Measurements from ENCODE around the gene FOXC2. TPM values are rescaled to one million over a fixed set of nuclear protein-coding genes. Genes with fewer than 3 reads are reported as not detected.
A peak's percentile ranks its signal among the peaks of the same experiment; 100 is the strongest.

Gene FOXC2
- polyA plus RNA-seq, 1 of the 3 experiments (the other 2 are of a cell fraction): 1.3 TPM

- Histone ChIP-seq H3K36me3 (replicated peaks in 1 of 2; ENCODE audit: control insufficient read depth in 1 of 2, insufficient read depth in 2 of 2, low read length in 1 of 2) (peaks cover 0 to 21% of the 10 kb centered on the region in 2 experiments), H3F3A (replicated peaks; ENCODE audit: insufficient read depth) (peaks cover 32% of the 10 kb centered on the region), H3K27ac (ENCODE audit: low read depth in 2 of 2, low read length in 1 of 2) (peak overlapping the region in 1 of 2 experiments; percentile 65; a peak in 1 of 4 replicates), H4K20me1 (ENCODE audit: insufficient read depth) (peaks cover 16% of the 10 kb centered on the region; the same call in 1 of the 2 replicates), H3K4me3 (ENCODE audit: low read depth in 2 of 2, low read length in 1 of 2) (peak overlapping the region in 1 of 2 experiments; percentile 93; a peak in 2 of 4 replicates), H3K27me3 (ENCODE audit: insufficient read depth) (no peaks in the 10 kb centered on the region), H3K4me1 (ENCODE audit: control insufficient read depth in 1 of 2, insufficient read depth in 2 of 2, low read depth in 1 of 2, low read length in 1 of 2) (peaks cover 0 to 31% of the 10 kb centered on the region in 2 experiments; a peak in 2 of 4 replicates), H3K79me2 (ENCODE audit: insufficient read depth) (peaks cover 89% of the 10 kb centered on the region), H2AFZ (ENCODE audit: low read depth) (no peak overlapping the region), H3K9ac (peak overlapping the region; percentile 93), H3K9me3 (no peaks in the 10 kb centered on the region), H3K9me2 (no peaks in the 10 kb centered on the region), H3K4me2 (peak overlapping the region; percentile 77)
- ChIA-PET CTCF (interaction anchor here (1.4 to 1.7 kb wide), 2 partner anchors 492 to 707 kb away, joined by 4 to 5 read pairs; no protein-coding TSS in a partner anchor), POLR2A (no interaction called here)
- TF ChIP-seq SIN3A (IDR thresholded peaks at IDR 0.05; ENCODE audit: borderline replicate concordance, low read depth, low read length) (no peak), RAD21 (IDR thresholded peaks at IDR 0.05; ENCODE audit: low read length) (no peak), EZH2phosphoT487 (IDR thresholded peaks at IDR 0.05; ENCODE audit: borderline replicate concordance, low read depth) (no peak), IRF3 (IDR thresholded peaks at IDR 0.05; ENCODE audit: low read depth, low read length) (no peak), YY1 (IDR thresholded peaks at IDR 0.05; ENCODE audit: low read depth) (no peak), POLR2AphosphoS5 (IDR thresholded peaks at IDR 0.05; ENCODE audit: low read depth, low read length) (no peak), RXRA (IDR thresholded peaks at IDR 0.05; ENCODE audit: borderline replicate concordance, low read depth) (no peak), JUND (IDR thresholded peaks at IDR 0.05) (no peak), MAX (IDR thresholded peaks at IDR 0.05; ENCODE audit: low read depth) (no peak), PBX3 (IDR thresholded peaks at IDR 0.05) (no peak), CHD2 (IDR thresholded peaks at IDR 0.05; ENCODE audit: low read length, partially characterized antibody) (no peak), ELF1 (IDR thresholded peaks at IDR 0.05) (no peak), TAF1 (IDR thresholded peaks at IDR 0.05; ENCODE audit: borderline replicate concordance, low read depth, low read length) (no peak), CTCF (IDR thresholded peaks at IDR 0.05) (no peak), TCF12 (IDR thresholded peaks at IDR 0.05) (no peak), FOXJ3 (CRISPR knock-in tag; IDR thresholded peaks at IDR 0.05) (no peak), REST (IDR thresholded peaks at IDR 0.05; ENCODE audit: low read depth, low read length) (no peak), EP300 (IDR thresholded peaks at IDR 0.05; ENCODE audit: borderline replicate concordance in 1 of 2, low read depth in 1 of 2, low read length in 1 of 2) (no peak), USF1 (IDR thresholded peaks at IDR 0.05; ENCODE audit: borderline replicate concordance, low read depth) (no peak), MEF2A (IDR thresholded peaks at IDR 0.05; ENCODE audit: borderline replicate concordance, low read depth) (no peak)
- WGBS (ENCODE audit: low lambda C conversion rate): 87% methylated on average over 3 of the region's 10 CpGs
- DNase-seq: no peak
These were observed 4.9 kb downstream of the FOXC2 start for GRCh38 chr16:86571530-86571915.

Measured in SK-N-SH (cell line).